GM12878 (cell line): ENCODE data around the gene MAP3K7CL. TPM values are rescaled to one million over a fixed set of nuclear protein-coding genes. Genes with fewer than 3 reads are reported as not detected.
A peak's percentile ranks its signal among the peaks of the same experiment; 100 is the strongest.

Source experiments
- ATAC-seq: fragments of 200-7000 bp; cut with Tn5 transposase; 3 replicates; pipeline ENCODE4 v1.9.1; 2020; ENCODE audit warnings: mild to moderate bottlenecking, moderate library complexity
- BruUV-seq: library from RNA; stranded (reverse); fragments of 400-500 nt; replicated peaks from 2 replicates; lab custom pipeline; 2021; lab: Mats Ljungman, UMichigan
- CTCF ChIA-PET: fragments of 300-600 bp; sonication (Branson Sonifier 250); formaldehyde crosslinking; extraction: SDS; loops from one replicate; lab custom pipeline; 2021; ENCODE audit warnings: inconsistent platforms; lab: Yijun Ruan, JAX
- POLR2A ChIA-PET: fragments of 350-600 bp; formaldehyde crosslinking; extraction: SDS; loops from one replicate; lab custom pipeline; 2021; ENCODE audit warnings: inconsistent platforms; lab: Charles Lee
- RAD21 ChIA-PET: fragments of 300-600 bp; sonication (Branson Sonifier 250); formaldehyde crosslinking; loops from one replicate; lab custom pipeline; 2023; ENCODE audit warnings: antibody characterized with exemption; ENCODE audit not compliant: unreplicated experiment; lab: Charles Lee
- SMC1A ChIA-PET: fragments of 300-600 bp; sonication (Branson Sonifier 250); formaldehyde crosslinking; loops from one replicate; lab custom pipeline; 2023; ENCODE audit not compliant: unreplicated experiment, uncharacterized antibody; lab: Charles Lee
- DNase-seq: peaks from one replicate; pipeline ENCODE4 v3.0.0-alpha.2; 2011; ENCODE audit warnings: low read depth, low spot score
- FAIRE-seq: peaks from 3 replicates; lab custom pipeline; 2011; peaks lifted over from hg19 to GRCh38; lab: Jason Lieb, UNC
- H2AFZ ChIP-seq: 2 replicates; pipeline ENCODE4 v1.6.0; 2011; ENCODE audit warnings: low read depth, low read length, control low read depth; ENCODE audit not compliant: control insufficient read depth
- H3K27ac ChIP-seq: 2 replicates; pipeline ENCODE4 v1.5.1; 2011; ENCODE audit warnings: control low read depth; ENCODE audit not compliant: control insufficient read depth, insufficient read depth
- H3K27me3 ChIP-seq, 2 experiments: replicated peaks in 1 of 2; 2 replicates each; pipeline versions ENCODE4 v1.6.0 to v1.6.1; 2011; ENCODE audit warnings: low read length in 1 of 2; ENCODE audit not compliant: control insufficient read depth in 2 of 2, insufficient read depth in 2 of 2
- H3K36me3 ChIP-seq, 2 experiments: 2 replicates each; pipeline ENCODE4 v1.5.1; 2011; ENCODE audit warnings: low read length in 1 of 2; ENCODE audit not compliant: control insufficient read depth in 2 of 2, insufficient read depth in 2 of 2
- H3K4me1 ChIP-seq: 2 replicates; pipeline ENCODE4 v1.6.1; 2011; ENCODE audit warnings: mild to moderate bottlenecking, low read length, moderate library complexity, mixed read lengths; ENCODE audit not compliant: control insufficient read depth, insufficient read depth
- H3K4me2 ChIP-seq: 2 replicates; pipeline ENCODE4 v1.6.0; 2011; ENCODE audit warnings: control low read depth; ENCODE audit not compliant: control insufficient read depth, insufficient read depth
- H3K4me3 ChIP-seq: fragments of 200-600 bp; sonication (generic); 2 replicates; pipeline ENCODE4 v1.5.1; 2016
- H3K79me2 ChIP-seq: 2 replicates; pipeline ENCODE4 v1.6.0; 2011; ENCODE audit warnings: low read length; ENCODE audit not compliant: control insufficient read depth, insufficient read depth
- H3K9ac ChIP-seq: 2 replicates; pipeline ENCODE4 v1.8.0; 2011; ENCODE audit warnings: low read length, control low read depth, mixed read lengths; ENCODE audit not compliant: control insufficient read depth, insufficient read depth
- H3K9me3 ChIP-seq: replicated peaks from 3 replicates; pipeline ENCODE4 v1.5.1; 2011; ENCODE audit warnings: mild to moderate bottlenecking, low read length; ENCODE audit not compliant: control insufficient read depth, insufficient read depth
- H4K20me1 ChIP-seq: 2 replicates; pipeline ENCODE4 v1.6.0; 2011; ENCODE audit not compliant: control insufficient read depth, insufficient read depth
- ATF7 ChIP-seq: fragments of 450-650 bp; IDR thresholded peaks from 2 replicates; pipeline ENCODE4 v1.6.1; 2016; ENCODE audit warnings: low read depth, mild to moderate bottlenecking
- CBX5 ChIP-seq: sonication (generic); IDR thresholded peaks from 2 replicates; pipeline ENCODE4 v1.6.1; 2016; ENCODE audit warnings: low read depth, moderate library complexity, mild to moderate bottlenecking, inconsistent platforms
- CREB1 ChIP-seq: IDR thresholded peaks from 2 replicates; pipeline ENCODE4 v1.6.1; 2012; ENCODE audit warnings: low read depth, mild to moderate bottlenecking, inconsistent platforms
- HCFC1 ChIP-seq: fragments of 150-350 bp; IDR thresholded peaks from 2 replicates; pipeline ENCODE4 v1.6.1; 2014; ENCODE audit warnings: low read length
- IKZF1 ChIP-seq: fragments of 450-650 bp; conservative IDR thresholded peaks from 2 replicates; pipeline ENCODE4 v1.6.1; 2017; ENCODE audit warnings: antibody characterized with exemption, mild to moderate bottlenecking
- IKZF2 ChIP-seq, 2 experiments: fragments of 450-650 bp; IDR thresholded peaks; 2 replicates each; pipeline ENCODE4 v1.6.1; 2017; ENCODE audit warnings: mild to moderate bottlenecking in 2 of 2, moderate library complexity in 2 of 2
- NFIC ChIP-seq: IDR thresholded peaks from 2 replicates; pipeline ENCODE4 v1.6.1; 2012; ENCODE audit warnings: low read depth, mild to moderate bottlenecking, inconsistent platforms, low read length, moderate library complexity
- POLR2AphosphoS2 ChIP-seq: IDR thresholded peaks from 2 replicates; pipeline ENCODE4 v1.6.1; 2011; ENCODE audit warnings: low read depth, mild to moderate bottlenecking, low read length, improper control_type of control experiment, moderate library complexity
- RBBP5 ChIP-seq: fragments of 200-600 bp; sonication (generic); conservative IDR thresholded peaks from 2 replicates; pipeline ENCODE4 v1.6.1; 2016
- RFX5 ChIP-seq: IDR thresholded peaks from 2 replicates; pipeline ENCODE4 v1.6.1; 2011; ENCODE audit warnings: low read depth, low read length, improper control_type of control experiment
- SPI1 ChIP-seq: IDR thresholded peaks from 2 replicates; pipeline ENCODE4 v1.6.1; 2011; ENCODE audit warnings: low read depth, mild to moderate bottlenecking, low read length, moderate library complexity, borderline replicate concordance; ENCODE audit not compliant: insufficient read depth
- TARDBP ChIP-seq: IDR thresholded peaks from 2 replicates; pipeline ENCODE4 v1.6.1; 2016; ENCODE audit warnings: borderline replicate concordance
- TBL1XR1 ChIP-seq: IDR thresholded peaks from 2 replicates; pipeline ENCODE4 v1.6.1; 2012; ENCODE audit warnings: low read depth, low read length, improper control_type of control experiment
- ZBTB4 ChIP-seq: fragments of 450-650 bp; formaldehyde crosslinking; IDR thresholded peaks from 2 replicates; pipeline ENCODE4 v1.4.0; 2022; ENCODE audit warnings: mild to moderate bottlenecking, moderate library complexity
- ZNF217 ChIP-seq: fragments of 450-650 bp; IDR thresholded peaks from 2 replicates; pipeline ENCODE4 v1.6.1; 2017; ENCODE audit warnings: antibody characterized with exemption, mild to moderate bottlenecking
- WGBS: methylation state at CpG from one replicate; pipeline ENCODE4 v1.1.6; 2016; ENCODE audit warnings: low lambda C conversion rate; ENCODE audit not compliant: insufficient replicate concordance, insufficient coverage; ENCODE audit errors: missing lambda C conversion rate; 5-methylcytosine and 5-hydroxymethylcytosine counted together
- in situ Hi-C: fragments of 300-500 bp; cut with MboI; formaldehyde crosslinking; loops from 9 replicates; pipeline ENCODE4 v1.14.3; 2018; ENCODE audit warnings: mixed read lengths
- intact Hi-C: fragments of 100-400 bp; cut with micrococcal nuclease; formaldehyde crosslinking; loops from one replicate; pipeline ENCODE4 v1.14.2; 2022; ENCODE audit not compliant: unreplicated experiment
- polyA plus RNA-seq, 11 experiments: library from polyadenylated mRNA; depleted of rRNA in 4 of 11; unstranded in 6 of 11; stranded (reverse) in 5 of 11; fragments of >200 nt; fragmentation: Nextera tagmentation in 4 of 11; fragmentation: Illumina TruSeq in 1 of 11; extraction: Ambion mirVana in 4 of 11; extraction: Trizol in 1 of 11; gene quantifications; 1 replicate in 1 of 11; 2 replicates in 10 of 11; pipeline versions ENCODE4 v1.2.1 to v1.2.3, GENCODE V29; 2011 to 2016; ENCODE audit warnings: inconsistent platforms in 2 of 11, missing spikeins in 2 of 11, low read depth in 1 of 11
- total RNA-seq, 4 experiments: library from RNA; depleted of rRNA in 3 of 4; stranded (reverse); fragments of >200 nt in 3 of 4; fragmentation: Illumina TruSeq in 1 of 4; extraction: Trizol in 1 of 4; gene quantifications; 2 replicates each; pipeline versions ENCODE4 v1.2.1 to v1.2.3, GENCODE V29; 2013 to 2021
- TF ChIP-seq, protein P1 (sequence below), 3 experiments: IDR thresholded peaks in 2 of 3; conservative IDR thresholded peaks in 1 of 3; 2 replicates each; pipeline ENCODE4 v1.5.1; 2011; ENCODE audit warnings: low read depth in 3 of 3, low read length in 3 of 3, mild to moderate bottlenecking in 3 of 3, control low read depth in 2 of 3, moderate library complexity in 2 of 3, inconsistent platforms in 1 of 3, mixed read lengths in 1 of 3; ENCODE audit not compliant: control insufficient read depth in 2 of 3, insufficient read depth in 1 of 3; ENCODE audit errors: extremely low read depth in 1 of 3
- TF ChIP-seq, protein P2 (sequence below): IDR thresholded peaks from 2 replicates; pipeline ENCODE4 v1.6.1; 2012; ENCODE audit warnings: low read depth, low read length, improper control_type of control experiment
- TF ChIP-seq, protein P3 (sequence below): IDR thresholded peaks from 2 replicates; pipeline ENCODE4 v1.6.1; 2012; ENCODE audit warnings: low read length, inconsistent platforms

Gene MAP3K7CL
- total and polyA plus RNA-seq, 10 of the 15 experiments (the other 5 are each of a cell fraction or from before 2014, with no cell fraction given) = 3.2 to 19.7 (median 6.6) TPM

DNA sequence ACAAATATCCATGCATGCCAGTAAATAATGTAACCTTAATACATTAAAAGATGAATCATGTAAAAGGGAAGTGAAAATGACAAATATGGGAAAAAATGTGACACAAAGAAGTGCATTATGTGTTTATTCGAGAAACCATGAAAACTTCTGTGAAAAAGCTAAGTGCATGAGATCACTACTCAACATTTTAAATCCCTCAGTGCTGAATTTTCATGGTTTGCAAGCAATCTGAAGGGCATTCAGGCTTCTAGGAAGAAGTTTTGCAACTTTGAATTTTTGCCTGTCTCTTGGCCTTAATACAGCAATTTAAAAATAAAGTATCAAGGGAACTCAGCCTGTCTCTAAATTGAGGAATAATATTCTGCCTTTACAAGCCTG lies 78.2 kb downstream of the MAP3K7CL start:
- peak; percentile 57 for ATAC-seq
- in situ Hi-C loops = no loop called here
- Histone ChIP-seq H3K4me2 (no peak overlapping the region; the same call in 1 of the 2 replicates), H3K4me1 (peaks cover 10% of the 10 kb centered on the region), H3K27me3 (no peaks in the 10 kb centered on the region), H3K27ac (peak overlapping the region; percentile 31; the same call in 1 of the 2 replicates), H3K36me3 (no peaks in the 10 kb centered on the region), H3K9ac (no peak overlapping the region), H2AFZ (peak overlapping the region; percentile 41; the same call in 1 of the 2 replicates), H3K4me3 (no peak overlapping the region), H3K79me2 (no peaks in the 10 kb centered on the region), H3K9me3 (no peaks in the 10 kb centered on the region), H4K20me1 (no peaks in the 10 kb centered on the region)
- BruUV-seq = no TSS peak
- 0% methylated on average over 1 of the region's 1 CpG for WGBS
- intact Hi-C loops = no loop called here
- no peak for DNase-seq
- RAD21 ChIA-PET = interaction anchor here (1.0 to 2.5 kb wide), 6 partner anchors 12 to 94 kb away, joined by 3 to 14 read pairs (median 7); no protein-coding TSS in a partner anchor
- CTCF ChIA-PET = interaction anchor here (1.1 to 2.0 kb wide), 5 partner anchors 12 to 39 kb away, joined by 3 to 6 read pairs (median 3); no protein-coding TSS in a partner anchor
- POLR2A ChIA-PET = interaction anchor here (0.6 to 2.1 kb wide), 6 partner anchors 9 to 1477 kb away, joined by 3 to 9 read pairs (median 4); no protein-coding TSS in a partner anchor
- SMC1A ChIA-PET = interaction anchor here (0.7 to 3.1 kb wide), 14 partner anchors 10 to 118 kb away, joined by 3 to 15 read pairs (median 5); no protein-coding TSS in a partner anchor
- no peak for FAIRE-seq
- TF ChIP-seq RFX5 (no peak), RBBP5 (no peak), ZBTB4 (no peak), ZNF217 (no peak), IKZF2 (IDR thresholded peaks at IDR 0.05) (peak; percentile 74 to 80; a peak in 3 of 4 replicates), IKZF1 (peak; percentile 45), HCFC1 (no peak), NFIC (peak; percentile 79; the same call in 1 of the 2 replicates), ATF7 (peak; percentile 75; the same call in 1 of the 2 replicates), TARDBP (no peak), CBX5 (no peak), SPI1 (peak; percentile 79), CREB1 (peak; percentile 30; the same call in 1 of the 2 replicates), POLR2AphosphoS2 (no peak), TBL1XR1 (no peak)
- TF ChIP-seq, protein P1, sequence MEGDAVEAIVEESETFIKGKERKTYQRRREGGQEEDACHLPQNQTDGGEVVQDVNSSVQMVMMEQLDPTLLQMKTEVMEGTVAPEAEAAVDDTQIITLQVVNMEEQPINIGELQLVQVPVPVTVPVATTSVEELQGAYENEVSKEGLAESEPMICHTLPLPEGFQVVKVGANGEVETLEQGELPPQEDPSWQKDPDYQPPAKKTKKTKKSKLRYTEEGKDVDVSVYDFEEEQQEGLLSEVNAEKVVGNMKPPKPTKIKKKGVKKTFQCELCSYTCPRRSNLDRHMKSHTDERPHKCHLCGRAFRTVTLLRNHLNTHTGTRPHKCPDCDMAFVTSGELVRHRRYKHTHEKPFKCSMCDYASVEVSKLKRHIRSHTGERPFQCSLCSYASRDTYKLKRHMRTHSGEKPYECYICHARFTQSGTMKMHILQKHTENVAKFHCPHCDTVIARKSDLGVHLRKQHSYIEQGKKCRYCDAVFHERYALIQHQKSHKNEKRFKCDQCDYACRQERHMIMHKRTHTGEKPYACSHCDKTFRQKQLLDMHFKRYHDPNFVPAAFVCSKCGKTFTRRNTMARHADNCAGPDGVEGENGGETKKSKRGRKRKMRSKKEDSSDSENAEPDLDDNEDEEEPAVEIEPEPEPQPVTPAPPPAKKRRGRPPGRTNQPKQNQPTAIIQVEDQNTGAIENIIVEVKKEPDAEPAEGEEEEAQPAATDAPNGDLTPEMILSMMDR (IDR thresholded peaks at IDR 0.05 in 2 of 3, conservative IDR thresholded peaks at IDR 0.05 in 1 of 3; ENCODE audit: control insufficient read depth in 2 of 3, extremely low read depth in 1 of 3, insufficient read depth in 1 of 3, low read depth in 3 of 3, low read length in 3 of 3) = no peak
- TF ChIP-seq, protein P2, sequence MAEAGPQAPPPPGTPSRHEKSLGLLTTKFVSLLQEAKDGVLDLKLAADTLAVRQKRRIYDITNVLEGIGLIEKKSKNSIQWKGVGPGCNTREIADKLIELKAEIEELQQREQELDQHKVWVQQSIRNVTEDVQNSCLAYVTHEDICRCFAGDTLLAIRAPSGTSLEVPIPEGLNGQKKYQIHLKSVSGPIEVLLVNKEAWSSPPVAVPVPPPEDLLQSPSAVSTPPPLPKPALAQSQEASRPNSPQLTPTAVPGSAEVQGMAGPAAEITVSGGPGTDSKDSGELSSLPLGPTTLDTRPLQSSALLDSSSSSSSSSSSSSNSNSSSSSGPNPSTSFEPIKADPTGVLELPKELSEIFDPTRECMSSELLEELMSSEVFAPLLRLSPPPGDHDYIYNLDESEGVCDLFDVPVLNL = no peak
- TF ChIP-seq, protein P3, sequence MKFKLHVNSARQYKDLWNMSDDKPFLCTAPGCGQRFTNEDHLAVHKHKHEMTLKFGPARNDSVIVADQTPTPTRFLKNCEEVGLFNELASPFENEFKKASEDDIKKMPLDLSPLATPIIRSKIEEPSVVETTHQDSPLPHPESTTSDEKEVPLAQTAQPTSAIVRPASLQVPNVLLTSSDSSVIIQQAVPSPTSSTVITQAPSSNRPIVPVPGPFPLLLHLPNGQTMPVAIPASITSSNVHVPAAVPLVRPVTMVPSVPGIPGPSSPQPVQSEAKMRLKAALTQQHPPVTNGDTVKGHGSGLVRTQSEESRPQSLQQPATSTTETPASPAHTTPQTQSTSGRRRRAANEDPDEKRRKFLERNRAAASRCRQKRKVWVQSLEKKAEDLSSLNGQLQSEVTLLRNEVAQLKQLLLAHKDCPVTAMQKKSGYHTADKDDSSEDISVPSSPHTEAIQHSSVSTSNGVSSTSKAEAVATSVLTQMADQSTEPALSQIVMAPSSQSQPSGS = 0 out of 2 replicates have a peak, but pooled peaks have one; percentile 39
